T-helper 17 cell (primary cell): Measurements from ENCODE around the gene ASB8. TPM values are rescaled to one million over a fixed set of nuclear protein-coding genes. Genes with fewer than 3 reads are reported as not detected.

Source experiments
- ATAC-seq: fragments of 150-1000 bp; cut with Tn5 transposase; 2 replicates; pipeline ENCODE4 v1.10.0; 2021; ENCODE audit warnings: mild to moderate bottlenecking, moderate library complexity
- DNase-seq, 3 donors: peaks; one replicate each; pipeline versions ENCODE4 v3.0.0 to v3.0.0-alpha.2; 2020 to 2021
- H3K9me3 ChIP-seq: one replicate; pipeline ENCODE4 v1.7.0; 2013; ENCODE audit warnings: low read length, mild to moderate bottlenecking; ENCODE audit not compliant: control insufficient read depth, poor library complexity, severe bottlenecking
- H3K27ac Mint-ChIP-seq: one replicate; pipeline ENCODE4 v1.8.0; 2022; ENCODE audit warnings: mild to moderate bottlenecking, moderate library complexity, mixed read lengths
- H3K27me3 Mint-ChIP-seq: one replicate; pipeline ENCODE4 v1.8.0; 2022; ENCODE audit warnings: mixed read lengths
- H3K36me3 Mint-ChIP-seq: one replicate; pipeline ENCODE4 v1.8.0; 2022; ENCODE audit warnings: low read depth, mixed read lengths
- H3K4me1 Mint-ChIP-seq: one replicate; pipeline ENCODE4 v1.8.0; 2022; ENCODE audit warnings: mild to moderate bottlenecking, mixed read lengths
- H3K4me3 Mint-ChIP-seq: one replicate; pipeline ENCODE4 v1.8.0; 2022; ENCODE audit warnings: mild to moderate bottlenecking, moderate library complexity, mixed read lengths
- total RNA-seq, 4 donors: library from RNA in 2 of 4; stranded (reverse) in 2 of 4; gene quantifications; one replicate each; pipeline ENCODE4 v1.2.3 and lab custom pipeline; 2022 to 2026

ASB8 gene
- 10 to 100 TPM; 39.0 to 59.6 TPM for total RNA-seq
- total RNA-seq (lab: John Stamatoyannopoulos, UW) = 24.9 to 46.7 reads per million in 2 donors

- peak; percentile 91 for ATAC-seq
- no peaks in the 10 kb centered on the region for H3K9me3 ChIP-seq
- peak; percentile 96 to 98 (median 98) for DNase-seq
- Mint-ChIP-seq H3K27me3 (no peaks in the 10 kb centered on the region), H3K4me1 (peaks cover 26% of the 10 kb centered on the region), H3K4me3 (peak within 1 kb of the TSS; percentile 95), H3K27ac (peak within 1 kb of the TSS; percentile 95), H3K36me3 (peaks cover 2% of the 10 kb centered on the region)
These were observed at the start of gene ASB8 for GRCh38 chr12:48157018-48157888. TSS of gene ASB8 (minus strand) at chr12:48157515. CDS start at chr12:48153496, 4,019 bp downstream.

GRCh38 chr12:48203192-48203591 lies 45.9 kb upstream of the ASB8 start, which contains the start of gene OR10AD1:
TSS of gene OR10AD1 (minus strand) at chr12:48203292. CDS start at chr12:48203292, 0 bp downstream.
- Mint-ChIP-seq H3K4me3 (no peak within 1 kb of the TSS), H3K4me1 (peaks cover 25% of the 10 kb centered on the region), H3K27ac (no peak within 1 kb of the TSS), H3K27me3 (no peaks in the 10 kb centered on the region), H3K36me3 (peaks cover 2% of the 10 kb centered on the region)
- peaks cover 13% of the 10 kb centered on the region for H3K9me3 ChIP-seq
- ATAC-seq (no peak), DNase-seq (no peak)

- DNase-seq (no peak), ATAC-seq (no peak)
- H3K4me1 Mint-ChIP-seq = peaks cover 27% of the 10 kb centered on the region
- peaks cover 12% of the 10 kb centered on the region for H3K9me3 ChIP-seq
- H3K27ac Mint-ChIP-seq = no peak overlapping the region
- no peaks in the 10 kb centered on the region for H3K27me3 Mint-ChIP-seq
- no peak overlapping the region for H3K4me3 Mint-ChIP-seq
- H3K36me3 Mint-ChIP-seq = peaks cover 2% of the 10 kb centered on the region
These were observed 45.5 kb upstream of the ASB8 start for GRCh38 chr12:48202766-48203165.

GRCh38 chr12:48201516-48201915 lies 44.2 kb upstream of the ASB8 start:
- H3K9me3 ChIP-seq = peaks cover 6% of the 10 kb centered on the region
- no peak for ATAC-seq
- H3K27ac Mint-ChIP-seq = no peak overlapping the region
- peak overlapping the region; percentile 9 for H3K4me3 Mint-ChIP-seq
- peaks cover 31% of the 10 kb centered on the region for H3K4me1 Mint-ChIP-seq
- no peaks in the 10 kb centered on the region for H3K27me3 Mint-ChIP-seq
- H3K36me3 Mint-ChIP-seq = peaks cover 5% of the 10 kb centered on the region
- no peak for DNase-seq

- H3K27ac Mint-ChIP-seq = no peak overlapping the region
- peaks cover 5% of the 10 kb centered on the region for H3K36me3 Mint-ChIP-seq
- no peaks in the 10 kb centered on the region for H3K27me3 Mint-ChIP-seq
- DNase-seq (no peak), ATAC-seq (no peak)
- peaks cover 6% of the 10 kb centered on the region for H3K9me3 ChIP-seq
- H3K4me1 Mint-ChIP-seq = peaks cover 33% of the 10 kb centered on the region
- H3K4me3 Mint-ChIP-seq = no peak overlapping the region
These were observed 43.8 kb upstream of the ASB8 start for GRCh38 chr12:48201091-48201490.

- H3K4me1 Mint-ChIP-seq = peaks cover 33% of the 10 kb centered on the region
- H3K27ac Mint-ChIP-seq = peak overlapping the region; percentile 99
- H3K36me3 Mint-ChIP-seq = peaks cover 5% of the 10 kb centered on the region
- peaks cover 6% of the 10 kb centered on the region for H3K9me3 ChIP-seq
- peak overlapping the region; percentile 99 for H3K4me3 Mint-ChIP-seq
- no peaks in the 10 kb centered on the region for H3K27me3 Mint-ChIP-seq
- ATAC-seq (no peak), DNase-seq (no peak)
These were observed 42.5 kb upstream of the ASB8 start for GRCh38 chr12:48199774-48200221.

- Mint-ChIP-seq H3K27ac (peak overlapping the region; percentile 99), H3K4me3 (peak overlapping the region; percentile 99), H3K27me3 (peaks cover 7% of the 10 kb centered on the region), H3K4me1 (peaks cover 33% of the 10 kb centered on the region), H3K36me3 (peaks cover 8% of the 10 kb centered on the region)
- H3K9me3 ChIP-seq = peaks cover 6% of the 10 kb centered on the region
- no peak for ATAC-seq
- DNase-seq = no peak
These were observed 41.7 kb upstream of the ASB8 start for GRCh38 chr12:48198985-48199384.

- Mint-ChIP-seq H3K36me3 (peaks cover 10% of the 10 kb centered on the region), H3K4me3 (peak overlapping the region; percentile 99), H3K4me1 (peaks cover 35% of the 10 kb centered on the region), H3K27me3 (peaks cover 11% of the 10 kb centered on the region), H3K27ac (peak overlapping the region; percentile 99)
- DNase-seq (peak in 1 of 3 donors; percentile 14), ATAC-seq (peak; percentile 16)
- peaks cover 5% of the 10 kb centered on the region for H3K9me3 ChIP-seq
These were observed 41.3 kb upstream of the ASB8 start for GRCh38 chr12:48198672-48198971.

- peak; percentile 77 to 79 (median 77) for DNase-seq
- Mint-ChIP-seq H3K27me3 (peaks cover 13% of the 10 kb centered on the region), H3K4me3 (peak overlapping the region; percentile 99), H3K4me1 (peaks cover 36% of the 10 kb centered on the region), H3K36me3 (peaks cover 10% of the 10 kb centered on the region), H3K27ac (peak overlapping the region; percentile 99)
- H3K9me3 ChIP-seq = peaks cover 4% of the 10 kb centered on the region
- ATAC-seq = peak; percentile 93
These were observed 40.8 kb upstream of the ASB8 start for GRCh38 chr12:48197971-48198671.

GRCh38 chr12:48197549-48197970 lies 40.2 kb upstream of the ASB8 start:
- Mint-ChIP-seq H3K27me3 (peaks cover 13% of the 10 kb centered on the region), H3K27ac (peak overlapping the region; percentile 99)

GRCh38 chr12:48194799-48195201 lies 37.5 kb upstream of the ASB8 start:
- peaks cover 10% of the 10 kb centered on the region for H3K36me3 Mint-ChIP-seq
- no peaks in the 10 kb centered on the region for H3K9me3 ChIP-seq
- peaks cover 21% of the 10 kb centered on the region for H3K4me1 Mint-ChIP-seq
- H3K27ac Mint-ChIP-seq = no peak overlapping the region
- H3K27me3 Mint-ChIP-seq = peaks cover 22% of the 10 kb centered on the region
- no peak for DNase-seq
- ATAC-seq = no peak
- H3K4me3 Mint-ChIP-seq = no peak overlapping the region

More at GRCh38 chr12:48197549-48197970, 40.2 kb upstream of the ASB8 start:
- ATAC-seq (peak; percentile 63), DNase-seq (no peak)
- Mint-ChIP-seq H3K36me3 (peaks cover 10% of the 10 kb centered on the region), H3K4me3 (peak overlapping the region; percentile 99), H3K4me1 (peaks cover 36% of the 10 kb centered on the region)
- H3K9me3 ChIP-seq = peaks cover 4% of the 10 kb centered on the region

- no peaks in the 10 kb centered on the region for H3K9me3 ChIP-seq
- Mint-ChIP-seq H3K27ac (no peak overlapping the region), H3K27me3 (peaks cover 22% of the 10 kb centered on the region), H3K36me3 (peaks cover 10% of the 10 kb centered on the region), H3K4me3 (no peak overlapping the region), H3K4me1 (peaks cover 13% of the 10 kb centered on the region)
- ATAC-seq (no peak), DNase-seq (no peak)
These were observed 36.3 kb upstream of the ASB8 start for GRCh38 chr12:48193623-48194022.

GRCh38 chr12:48192861-48193260 lies 35.5 kb upstream of the ASB8 start:
- DNase-seq (no peak), ATAC-seq (no peak)
- H3K27me3 Mint-ChIP-seq = peaks cover 22% of the 10 kb centered on the region
- no peaks in the 10 kb centered on the region for H3K9me3 ChIP-seq
- peaks cover 10% of the 10 kb centered on the region for H3K36me3 Mint-ChIP-seq
- no peak overlapping the region for H3K4me3 Mint-ChIP-seq
- peaks cover 8% of the 10 kb centered on the region for H3K4me1 Mint-ChIP-seq
- no peak overlapping the region for H3K27ac Mint-ChIP-seq
